ENCODE results near the gene SP140L.
"Not testable (repeated sequence)": the region's sequence is repeated elsewhere in the genome, so short reads cannot be mapped to it uniquely, and the experiment has no call there.

Gene SP140L

DNA sequence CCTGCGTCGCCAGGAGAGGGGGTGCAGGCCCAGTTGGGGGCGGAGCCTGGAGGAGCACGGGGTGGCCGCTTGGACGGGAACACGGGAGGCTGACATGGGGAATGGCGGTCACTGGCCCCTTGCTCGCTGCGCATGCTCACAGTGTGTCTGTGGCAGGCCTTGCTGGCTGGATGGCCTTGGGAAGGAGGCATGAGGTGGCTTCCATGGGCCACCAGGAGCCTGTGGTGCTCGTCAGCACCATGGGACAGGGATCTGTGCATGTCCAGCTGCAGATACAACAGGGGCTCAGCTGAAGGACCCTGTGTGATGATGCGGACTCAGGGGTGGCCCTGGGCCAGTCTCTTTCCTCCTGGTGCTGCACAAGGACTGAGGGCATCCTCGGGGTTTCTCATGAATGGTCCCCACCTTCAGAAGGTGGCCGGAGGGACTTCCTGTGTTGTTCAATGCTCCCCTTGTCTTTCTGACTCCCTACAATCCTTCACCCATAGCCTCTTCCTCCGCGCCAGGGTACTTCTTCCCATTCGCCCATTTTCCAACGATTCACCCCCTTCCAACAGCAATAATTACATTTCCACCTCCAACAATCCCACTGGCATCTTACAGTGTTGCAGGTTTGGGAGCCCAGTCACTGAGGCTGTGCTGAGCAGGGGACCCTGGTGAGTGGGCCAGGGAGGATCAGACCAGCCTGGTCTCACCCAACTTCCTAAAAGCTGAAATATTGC is 3.4 kb upstream of the SP140L start:
- DNase-seq (ENCODE audit: low read depth), result no peak

DNA sequence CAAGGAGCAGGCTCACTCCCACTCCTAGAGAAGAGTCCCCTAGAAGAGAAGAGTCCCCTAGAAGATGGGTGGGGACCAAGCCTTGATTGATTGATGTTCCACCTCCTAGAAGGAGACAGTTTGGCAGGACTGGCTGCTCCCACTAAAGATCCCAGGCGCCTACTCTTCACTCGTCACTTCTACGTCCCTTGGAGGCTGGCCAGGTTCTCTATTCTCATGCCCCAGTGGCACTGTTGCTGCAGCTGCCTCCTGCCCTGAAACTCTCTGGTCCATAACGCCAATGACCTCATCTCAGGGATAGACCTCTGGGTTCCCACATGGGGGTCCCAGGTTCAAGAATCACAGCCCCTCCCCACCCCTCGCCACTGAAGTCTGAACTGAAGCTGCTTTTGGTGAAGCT is 2.5 kb upstream of the SP140L start:
- DNase-seq (ENCODE audit: low read depth), result no peak

DNA sequence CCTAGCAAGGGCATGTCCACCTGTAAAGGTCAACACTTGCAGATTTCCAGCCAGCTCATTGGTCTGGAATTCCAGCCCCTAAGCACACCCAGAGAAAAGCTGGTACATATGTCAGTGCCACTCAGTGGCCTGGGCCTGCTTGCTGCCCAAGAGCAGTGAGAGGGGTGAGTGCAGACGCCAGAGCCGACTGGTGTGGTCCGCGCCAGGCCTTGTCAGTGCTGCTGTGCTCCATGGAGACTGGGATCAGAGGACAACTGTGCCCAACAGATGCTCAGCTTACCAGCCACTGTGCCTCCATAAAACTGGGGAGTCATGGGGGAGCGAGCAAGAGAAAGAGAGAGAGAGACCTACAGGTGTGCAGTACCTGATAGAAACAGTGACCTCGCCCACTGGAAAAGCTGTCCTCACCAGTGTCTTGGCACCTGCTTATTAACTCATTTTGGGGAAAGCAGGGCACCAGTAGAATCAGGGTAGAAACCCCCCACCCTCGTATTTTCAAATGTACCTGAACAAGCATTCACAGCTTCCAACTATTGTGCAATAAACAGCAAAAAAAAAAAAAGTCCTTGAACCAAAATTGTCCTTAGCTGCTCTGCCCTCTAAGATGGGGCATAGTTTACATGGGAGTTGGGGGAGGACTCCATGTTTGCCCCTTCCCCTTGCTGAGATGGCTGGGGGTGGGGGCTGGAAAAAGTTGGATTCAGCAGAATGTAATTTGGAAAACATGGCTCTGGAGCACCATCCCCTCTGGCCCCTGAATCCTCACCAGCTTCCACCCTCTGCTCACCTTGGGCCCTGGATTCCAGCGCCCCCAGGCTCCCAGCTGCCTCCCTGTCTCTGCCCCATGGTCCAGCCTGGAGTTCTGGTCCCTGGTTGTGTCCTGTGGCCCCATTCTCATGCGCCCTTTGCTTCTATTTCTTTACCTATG is 1.4 kb upstream of the SP140L start:
- no peak for DNase-seq (ENCODE audit: low read depth)

DNA sequence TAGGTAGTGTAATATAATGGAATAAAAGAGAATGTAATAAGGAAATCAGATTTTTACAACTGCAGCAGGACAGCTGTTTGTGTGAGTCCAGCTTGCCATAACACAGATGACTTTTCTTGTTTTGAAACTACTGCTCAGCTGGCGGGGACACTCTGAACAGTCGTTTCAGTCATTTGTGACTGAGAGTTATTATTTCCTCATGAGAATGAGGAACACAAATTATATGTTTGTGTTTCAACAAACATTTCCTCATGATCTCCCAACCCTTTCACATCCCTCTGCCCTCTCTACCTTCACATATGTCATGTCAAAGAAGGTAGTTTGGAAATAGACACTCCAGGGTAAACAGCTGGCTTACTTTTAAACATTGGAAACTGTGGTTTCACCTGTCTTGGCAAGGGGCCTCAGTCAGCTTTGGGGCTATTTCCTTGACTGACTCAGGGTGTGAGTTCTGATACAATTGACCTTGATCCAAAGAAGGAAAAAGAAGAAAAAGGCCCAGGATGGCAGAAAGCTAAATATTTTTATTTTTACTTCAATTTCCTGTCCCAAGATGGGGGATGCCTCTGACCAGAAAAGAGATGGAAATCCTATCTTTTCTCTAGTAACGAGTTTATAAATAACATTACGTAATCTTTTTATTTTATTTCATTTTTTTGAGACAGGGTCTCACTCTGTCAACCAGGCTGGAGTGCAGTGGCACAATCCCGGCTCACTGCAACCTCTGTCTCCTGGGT is 593 bp downstream of the SP140L start:
- peak; percentile 21 for DNase-seq (ENCODE audit: low read depth)

DNA sequence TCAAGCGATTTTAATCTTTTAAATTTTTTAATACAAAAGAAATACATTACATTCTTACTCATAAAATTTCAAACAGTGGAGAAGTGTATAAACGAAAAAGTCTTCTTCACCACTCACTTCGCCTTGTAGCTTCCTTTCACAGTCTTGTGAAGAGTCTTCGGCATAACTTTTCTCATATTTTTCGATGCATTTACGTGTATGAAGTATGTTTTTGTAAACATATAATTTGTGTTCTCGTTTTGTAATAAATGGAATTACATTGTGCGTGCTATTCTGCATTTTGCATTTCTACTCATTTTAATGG is 1.1 kb downstream of the SP140L start:
- no peak for DNase-seq (ENCODE audit: low read depth)

DNA sequence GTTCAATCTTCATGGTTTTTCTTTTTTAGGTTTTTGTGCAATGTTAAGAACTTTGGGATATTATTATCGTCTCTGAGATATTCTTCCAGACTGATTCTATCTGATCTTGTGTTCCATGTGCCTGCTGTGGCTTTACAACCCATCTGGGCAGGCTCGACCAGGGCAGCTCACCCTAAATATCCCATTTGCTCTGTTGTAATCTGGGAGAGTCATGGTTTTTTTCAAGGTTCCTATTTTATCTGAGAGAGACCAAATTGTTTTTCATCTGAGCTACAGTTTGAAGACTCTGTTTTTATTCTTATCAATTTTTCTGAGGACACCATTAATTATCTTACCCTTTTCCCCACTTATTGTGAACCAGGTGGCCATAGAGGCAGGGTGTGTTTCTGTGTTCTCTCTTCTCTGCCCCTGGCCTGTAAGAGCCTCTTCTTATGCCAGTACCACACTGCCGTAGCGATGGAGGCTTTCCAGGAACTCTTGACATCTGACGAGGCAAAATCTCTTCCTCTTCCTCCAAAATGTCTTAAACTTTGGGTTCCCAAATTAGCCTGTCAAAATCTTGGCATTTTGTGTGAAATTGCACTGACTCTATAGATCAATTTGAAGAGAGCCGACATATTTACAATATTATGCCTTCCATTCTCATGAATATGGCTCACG is 3.1 kb downstream of the SP140L start:
- no peak for DNase-seq (ENCODE audit: low read depth)

DNA sequence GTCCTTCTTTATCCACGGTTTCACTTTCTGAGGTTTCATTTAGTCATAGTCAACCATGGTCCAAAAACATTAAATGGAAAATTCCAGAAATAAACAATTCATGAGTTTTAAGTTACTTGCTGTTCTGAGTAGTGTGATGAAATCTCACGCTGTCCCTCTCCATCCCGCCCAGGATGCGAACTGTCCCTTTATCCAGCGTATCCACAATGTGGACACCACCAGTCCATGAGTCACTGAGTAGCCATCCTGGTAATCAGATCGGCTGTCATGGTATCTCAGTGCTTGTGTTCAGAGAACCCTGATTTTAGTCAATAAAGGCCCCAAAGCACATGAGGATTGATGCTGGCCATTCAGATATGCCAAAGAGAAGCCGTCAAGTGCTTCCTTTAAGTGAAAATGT is 3.7 kb downstream of the SP140L start:
- peak; percentile 60 for DNase-seq (ENCODE audit: low read depth)

DNA sequence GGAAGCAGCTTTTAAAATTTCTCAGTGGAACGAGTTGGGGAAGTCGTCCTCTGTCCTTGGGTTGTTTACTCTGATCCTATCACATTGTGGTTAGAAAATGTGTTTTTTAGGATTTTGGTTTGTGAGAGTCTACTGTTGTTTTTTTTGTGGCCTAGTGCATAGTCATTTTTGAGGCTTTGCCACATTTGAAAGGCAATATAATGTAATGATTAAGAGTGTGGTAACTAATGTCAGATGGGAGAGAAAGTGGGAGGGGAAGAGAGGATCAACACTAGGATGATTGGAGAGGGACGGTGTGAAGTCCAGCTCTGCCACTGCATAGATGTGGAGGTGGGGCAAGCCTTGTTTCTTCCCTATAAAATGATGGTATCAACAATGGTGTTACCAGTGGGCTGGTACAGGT is 8.5 kb downstream of the SP140L start:
- peak; percentile 58 for DNase-seq (ENCODE audit: low read depth)

DNA sequence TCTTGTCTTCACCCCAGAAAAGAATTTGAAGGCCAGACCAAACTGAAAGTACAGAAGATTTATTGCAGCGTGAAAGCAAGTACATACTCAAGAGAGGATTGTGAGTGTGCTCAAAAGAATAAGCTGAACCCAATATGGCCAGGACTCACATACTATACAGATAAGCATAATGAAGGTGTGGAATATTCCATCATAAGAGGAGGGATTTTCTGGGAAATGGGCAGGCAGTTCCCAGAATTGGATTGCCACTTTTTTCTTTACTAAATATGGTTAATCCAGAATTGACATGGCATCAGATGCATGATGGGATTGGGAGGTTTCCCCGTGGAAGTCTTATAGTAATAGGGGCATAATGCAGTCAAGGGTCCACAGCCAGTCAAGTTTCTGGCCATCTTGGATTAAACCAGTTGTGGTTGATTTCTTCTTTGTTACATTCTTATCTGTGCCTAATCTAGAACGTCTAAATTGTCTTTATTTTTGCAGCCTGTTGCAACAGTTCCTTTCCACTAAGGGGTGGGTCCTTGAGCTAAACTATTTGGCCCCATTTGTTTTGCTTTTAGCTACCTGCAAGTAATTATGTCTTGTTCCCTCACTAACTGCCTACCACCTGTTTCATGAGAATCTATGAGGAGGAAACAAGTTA is 9.0 kb downstream of the SP140L start:
- no peak for DNase-seq (ENCODE audit: low read depth)

DNA sequence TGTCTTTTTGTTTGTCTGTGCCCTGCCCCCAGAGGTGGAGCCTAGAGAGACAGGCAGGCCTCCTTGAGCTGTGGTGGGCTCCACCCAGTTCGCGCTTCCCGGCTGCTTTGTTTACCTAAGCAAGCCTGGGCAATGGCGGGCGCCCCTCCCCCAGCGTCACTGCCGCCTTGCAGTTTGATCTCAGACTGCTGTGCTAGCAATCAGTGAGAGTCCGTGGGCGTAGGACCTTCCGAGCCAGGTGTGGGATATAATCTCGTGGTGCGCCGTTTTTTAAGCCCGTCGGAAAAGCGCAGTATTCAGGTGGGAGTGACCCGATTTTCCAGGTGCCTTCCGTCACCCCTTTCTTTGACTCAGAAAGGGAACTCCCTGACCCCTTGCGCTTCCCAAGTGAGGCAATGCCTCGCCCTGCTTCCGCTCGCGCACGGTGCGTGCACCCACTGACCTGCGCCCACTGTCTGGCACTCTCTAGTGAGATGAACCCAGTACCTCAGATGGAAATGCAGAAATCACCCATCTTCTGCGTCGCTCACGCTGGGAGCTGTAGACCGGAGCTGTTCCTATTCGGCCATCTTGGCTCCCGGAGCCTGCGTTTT is 15.0 kb downstream of the SP140L start:
- not testable (repeated sequence) for DNase-seq (ENCODE audit: low read depth)

DNA sequence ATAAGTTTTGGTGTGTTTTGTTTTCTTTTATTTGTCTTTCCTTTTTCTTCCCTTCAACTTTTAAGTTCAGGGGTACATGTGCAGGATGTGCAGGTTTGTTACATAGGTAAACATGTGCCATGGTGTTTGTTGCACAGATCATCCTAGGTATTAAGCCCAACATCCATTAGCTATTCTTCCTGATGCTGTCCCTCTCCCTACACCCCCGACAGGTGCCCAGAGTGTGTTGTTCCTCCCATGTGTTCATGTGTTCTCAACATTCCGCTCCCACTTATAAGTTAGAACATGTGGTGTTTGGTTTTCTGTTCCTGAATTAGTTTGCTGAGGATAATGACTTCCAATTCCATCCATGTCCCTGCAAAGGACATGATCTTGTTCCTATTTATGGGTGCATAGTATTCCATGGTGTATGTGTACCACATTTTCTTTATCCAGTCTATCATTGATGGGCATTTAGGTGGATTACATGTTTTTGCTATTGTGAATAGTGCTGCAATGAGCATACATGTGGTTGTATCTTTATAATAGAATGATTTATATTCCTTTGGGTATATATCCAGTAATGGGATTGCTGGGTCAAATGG is 16.1 kb downstream of the SP140L start:
- not testable (repeated sequence) for DNase-seq (ENCODE audit: low read depth)

DNA sequence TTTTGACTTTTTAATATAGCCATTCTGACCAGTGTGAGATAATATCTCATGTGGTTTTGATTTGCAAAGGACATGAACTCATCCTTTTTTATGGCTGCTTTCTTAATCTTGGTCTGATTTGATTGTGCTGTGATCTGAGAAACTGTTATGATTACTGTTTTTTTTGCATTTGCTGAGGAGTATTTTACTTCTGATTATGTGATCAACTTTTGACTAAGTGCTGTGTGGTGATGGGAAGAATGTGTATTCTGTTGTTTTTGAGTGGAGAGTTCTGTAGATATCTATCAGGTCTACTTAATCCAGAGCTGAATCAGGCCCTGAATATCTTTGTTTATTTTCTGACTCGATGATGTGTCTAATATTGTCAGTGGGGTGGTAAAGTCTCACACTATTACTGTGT is 16.8 kb downstream of the SP140L start:
- peak; percentile 47 for DNase-seq (ENCODE audit: low read depth)

DNA sequence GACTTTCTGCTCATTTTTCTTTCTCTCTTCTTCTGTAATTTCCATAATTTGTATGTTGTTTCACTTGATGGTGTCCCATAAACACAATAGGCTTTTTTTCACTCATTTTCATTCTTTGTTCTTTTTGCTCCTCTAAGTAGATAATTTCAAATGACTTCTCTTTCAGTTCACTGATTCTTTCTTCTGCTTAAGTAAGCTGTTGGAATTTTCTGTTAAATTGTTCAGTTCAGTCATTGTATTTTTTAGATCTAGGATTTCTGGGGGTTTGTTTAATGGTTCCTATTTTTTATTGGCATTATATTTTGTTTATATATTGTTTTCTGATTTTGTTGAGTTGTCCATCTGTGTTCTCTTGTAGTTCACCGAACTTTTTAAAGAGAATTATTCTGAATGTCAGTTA is 19.5 kb downstream of the SP140L start:
- DNase-seq (ENCODE audit: low read depth), result no peak

DNA sequence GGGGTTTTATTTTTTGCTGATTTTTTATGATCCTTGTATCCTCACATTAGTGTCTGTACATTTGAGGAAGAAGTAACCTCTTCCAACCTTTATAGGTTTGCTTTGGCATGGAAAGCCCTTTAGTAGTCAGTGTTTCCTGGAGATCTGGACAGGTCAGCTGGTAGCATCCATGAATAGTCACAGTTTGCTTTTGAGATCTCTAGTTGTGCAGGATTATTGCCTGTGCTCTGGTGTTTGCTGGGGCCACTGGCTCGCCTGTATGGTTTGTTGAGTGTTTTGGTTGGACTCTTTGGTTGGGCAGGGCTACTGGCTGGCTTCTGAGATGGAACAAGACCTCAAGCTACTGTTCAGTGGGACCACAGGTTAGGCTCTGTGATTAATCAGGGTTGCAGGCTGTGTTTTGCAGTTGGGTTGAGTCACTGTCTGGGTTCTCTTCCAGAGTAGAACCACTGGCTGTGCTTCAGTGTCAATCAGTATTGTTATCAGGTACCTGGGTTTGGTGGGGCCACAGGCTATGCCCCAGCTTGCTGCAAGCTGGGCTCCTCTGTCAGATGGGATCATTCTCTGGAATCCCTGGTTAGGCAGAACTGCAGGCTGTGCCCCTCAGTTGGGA is 20.0 kb downstream of the SP140L start:
- DNase-seq (ENCODE audit: low read depth), result peak; percentile 47

DNA sequence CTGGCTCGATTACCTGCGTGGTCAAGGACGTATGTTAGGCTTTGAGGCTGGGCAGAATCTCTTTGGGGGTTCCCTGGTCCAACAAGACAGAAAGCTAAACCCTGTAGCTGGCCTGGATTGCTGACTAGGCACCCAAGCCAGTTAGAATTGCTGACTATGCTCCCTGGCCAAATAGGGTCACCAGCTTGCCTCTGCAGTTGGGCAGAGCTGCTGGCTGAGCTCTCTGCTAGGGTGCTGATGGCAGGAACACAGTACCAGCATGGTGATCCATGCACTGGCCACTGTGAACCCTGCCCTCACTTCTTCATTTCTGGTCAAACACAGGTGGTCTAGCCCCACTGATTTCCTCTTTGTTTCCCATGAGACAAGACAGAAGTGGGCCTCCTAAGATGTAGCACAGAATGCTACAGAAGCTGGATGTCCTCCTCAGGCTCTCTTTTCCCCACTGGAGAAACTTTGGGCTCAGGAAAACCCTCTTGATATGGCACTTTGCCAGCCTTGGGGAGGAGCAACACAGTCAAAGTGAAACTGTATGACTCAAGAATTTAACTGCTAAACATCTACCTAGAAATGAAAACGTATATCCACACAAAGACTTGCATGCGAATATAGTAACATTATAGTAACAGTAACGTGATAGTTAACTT is 20.8 kb downstream of the SP140L start:
- DNase-seq (ENCODE audit: low read depth), result peak; percentile 35

DNA sequence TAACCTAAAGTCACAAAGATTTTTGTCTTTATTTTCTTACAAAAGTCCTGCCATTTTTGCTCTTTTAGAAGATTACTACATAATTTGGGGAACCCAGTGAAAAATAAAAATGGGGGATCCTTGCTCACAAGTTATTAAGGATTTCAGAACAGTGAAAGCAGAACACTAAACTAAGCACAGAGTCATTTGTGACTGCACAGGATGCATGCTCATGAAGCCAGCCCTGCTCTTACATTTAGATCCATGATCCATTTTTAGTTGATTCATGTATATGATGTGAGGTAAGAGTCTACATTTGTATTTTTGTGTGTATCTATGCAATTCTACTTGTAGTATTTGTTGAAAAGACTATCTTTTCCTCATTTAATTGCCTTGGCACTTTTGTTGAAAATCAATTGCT is 21.8 kb downstream of the SP140L start:
- DNase-seq (ENCODE audit: low read depth), result no peak

DNA sequence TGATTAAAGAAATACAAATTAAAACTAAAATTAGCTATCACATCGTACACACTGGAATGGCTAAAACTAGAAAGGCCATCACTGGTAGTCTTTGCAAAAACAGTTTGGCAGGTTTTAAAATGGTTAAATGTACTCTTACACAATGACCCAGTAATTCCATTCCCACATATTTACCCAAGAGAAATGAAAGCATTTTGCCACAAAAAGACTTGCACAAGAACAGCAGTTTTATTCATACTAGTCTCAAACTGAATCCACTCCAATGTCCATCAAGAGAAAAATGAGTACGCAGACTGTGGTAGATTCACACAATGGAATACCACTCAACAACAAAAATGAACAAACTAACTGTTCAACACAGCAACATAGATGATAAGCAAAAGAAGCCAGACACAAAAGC is 29.1 kb downstream of the SP140L start:
- DNase-seq (ENCODE audit: low read depth), result peak; percentile 91

DNA sequence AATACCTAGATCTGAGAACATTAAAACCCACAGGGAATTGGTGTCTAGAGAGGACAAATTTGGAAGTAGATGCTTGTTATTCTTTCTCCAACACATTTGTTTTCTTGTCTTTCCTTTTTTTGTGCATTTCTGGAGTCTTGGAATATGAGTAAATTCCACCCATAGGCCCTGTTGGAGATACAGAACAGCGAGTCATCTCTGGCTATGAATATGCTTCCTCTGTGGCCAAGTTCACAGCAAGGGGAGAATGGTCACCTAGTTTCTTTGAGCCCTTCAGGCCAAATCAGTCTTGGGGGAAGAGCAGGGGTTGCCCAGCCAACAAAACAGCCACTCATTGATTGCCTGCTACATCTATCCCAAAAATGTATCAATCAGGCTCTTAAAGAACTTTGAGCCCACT is 31.3 kb downstream of the SP140L start:
- DNase-seq (ENCODE audit: low read depth), result peak; percentile 52

DNA sequence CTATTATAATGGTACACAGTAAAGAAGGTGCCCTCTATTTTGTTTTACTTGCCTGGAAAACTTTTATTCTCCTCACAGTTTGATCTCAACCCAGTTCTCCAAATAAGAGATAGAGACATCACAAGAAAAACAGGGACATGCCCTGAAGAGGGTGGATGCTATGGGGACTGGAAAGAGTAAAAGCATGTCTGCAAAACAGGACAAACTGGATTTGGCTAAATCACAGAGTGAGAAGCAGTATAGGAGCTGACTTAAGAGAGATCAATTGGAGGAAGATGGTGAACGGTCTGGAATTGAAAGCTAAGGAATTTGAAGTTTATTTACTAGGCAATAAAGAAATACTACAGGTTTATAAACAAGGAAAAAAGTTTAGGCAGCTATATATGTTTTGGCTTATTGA is 33.0 kb downstream of the SP140L start:
- no peak for DNase-seq (ENCODE audit: low read depth)

Measured in amniotic epithelial cell (primary cell).